IPS-18c (cell line): ENCODE results near the gene SCART1.
"Not testable (repeated sequence)": the region's sequence is repeated elsewhere in the genome, so short reads cannot be mapped to it uniquely, and the experiment has no call there.

Experiments
- H3K4me3 ChIP-seq: 2 replicates; pipeline ENCODE4 v1.7.0; 2013; ENCODE audit warnings: low read depth, mild to moderate bottlenecking, low read length, moderate library complexity; ENCODE audit not compliant: insufficient read depth
- H3K9me3 ChIP-seq: one replicate; pipeline ENCODE4 v1.6.1; 2013; ENCODE audit warnings: mild to moderate bottlenecking, low read length, moderate library complexity; ENCODE audit not compliant: control insufficient read depth, insufficient read depth

Gene SCART1

DNA sequence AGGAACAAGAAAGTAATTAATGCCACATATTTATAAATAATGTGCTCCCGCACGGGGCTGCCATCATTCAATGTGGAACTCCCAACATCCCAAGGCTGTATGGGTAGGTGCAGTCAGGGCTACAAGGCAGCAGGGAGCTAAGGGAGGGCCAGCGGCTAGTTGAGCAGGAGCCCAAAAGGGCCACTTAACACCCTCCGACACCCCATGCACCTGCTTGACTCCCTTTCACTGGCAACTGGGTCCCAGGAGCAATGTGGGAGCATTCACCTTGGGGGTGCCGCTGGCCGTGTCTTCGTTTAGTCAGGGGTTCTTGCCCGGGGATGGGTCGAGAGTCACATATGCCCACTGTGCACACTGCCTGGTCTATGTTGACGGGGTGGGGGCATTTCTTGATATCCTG is 27.9 kb downstream of the SCART1 start:
- no peak overlapping the region for H3K4me3 ChIP-seq
- peaks cover 2% of the 10 kb centered on the region for H3K9me3 ChIP-seq

DNA sequence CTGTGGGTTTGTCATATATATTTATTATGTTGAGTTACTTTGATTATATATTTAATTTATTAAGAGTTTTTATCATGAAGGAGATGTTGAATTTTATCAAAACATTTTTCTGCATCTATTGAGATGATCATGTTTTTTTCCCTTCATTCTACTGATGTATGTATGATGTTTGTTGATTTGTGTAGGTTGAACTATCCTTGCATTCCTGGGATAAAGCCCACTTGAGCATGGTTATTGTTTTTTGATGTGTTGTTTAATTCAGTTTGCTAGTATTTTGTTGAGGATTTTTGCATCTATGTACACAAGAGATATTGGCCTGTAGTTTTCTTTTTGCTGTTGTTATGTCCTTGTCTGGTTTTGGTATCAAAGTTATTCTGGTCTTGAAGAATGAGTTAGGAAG is 31.1 kb downstream of the SCART1 start:
- peaks cover 2% of the 10 kb centered on the region for H3K9me3 ChIP-seq

DNA sequence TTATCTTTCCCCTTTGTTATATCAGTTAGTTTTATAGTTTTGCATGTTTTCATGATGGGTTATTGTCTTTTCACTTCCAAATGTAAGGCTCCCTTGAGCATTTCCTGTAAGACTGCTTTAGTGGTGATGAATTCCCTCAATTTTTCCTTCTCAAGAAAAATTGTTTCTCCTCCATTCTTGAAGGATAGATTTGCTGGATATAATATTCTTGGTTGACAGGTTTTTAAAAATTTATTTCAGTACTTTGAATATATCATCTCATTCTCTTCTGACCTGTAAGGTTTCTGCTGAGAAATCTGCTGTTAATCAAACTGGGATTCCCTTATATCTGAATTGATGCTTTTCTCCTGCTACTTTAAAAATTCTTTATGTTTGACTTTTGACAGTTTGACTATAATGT is 33.3 kb downstream of the SCART1 start:
- Histone ChIP-seq H3K9me3 (no peaks in the 10 kb centered on the region), H3K4me3 (no peak overlapping the region)

More for the DNA sequence above, 31.1 kb downstream of the SCART1 start:
- no peak overlapping the region for H3K4me3 ChIP-seq

DNA sequence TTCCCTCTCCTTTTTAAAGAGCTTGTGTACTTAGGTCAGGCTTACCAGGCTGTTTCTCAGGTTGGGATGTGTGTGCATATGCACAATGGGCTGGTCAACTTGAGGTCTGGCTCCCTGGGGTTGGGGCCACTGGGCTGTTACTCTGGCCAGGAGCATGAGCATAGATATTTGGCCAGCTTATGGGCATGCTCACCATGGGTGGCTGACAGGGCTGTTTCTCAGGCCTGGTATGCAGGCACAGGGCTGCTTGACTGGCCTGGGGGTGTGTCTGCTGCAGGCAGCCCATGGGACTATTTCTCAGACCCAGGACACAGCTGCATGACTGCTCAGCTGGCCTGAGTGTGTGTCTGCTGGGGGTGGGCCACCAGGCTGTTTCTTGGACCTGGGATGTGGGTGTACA is 34.6 kb downstream of the SCART1 start:
- Histone ChIP-seq H3K9me3 (no peaks in the 10 kb centered on the region), H3K4me3 (no peak overlapping the region)

DNA sequence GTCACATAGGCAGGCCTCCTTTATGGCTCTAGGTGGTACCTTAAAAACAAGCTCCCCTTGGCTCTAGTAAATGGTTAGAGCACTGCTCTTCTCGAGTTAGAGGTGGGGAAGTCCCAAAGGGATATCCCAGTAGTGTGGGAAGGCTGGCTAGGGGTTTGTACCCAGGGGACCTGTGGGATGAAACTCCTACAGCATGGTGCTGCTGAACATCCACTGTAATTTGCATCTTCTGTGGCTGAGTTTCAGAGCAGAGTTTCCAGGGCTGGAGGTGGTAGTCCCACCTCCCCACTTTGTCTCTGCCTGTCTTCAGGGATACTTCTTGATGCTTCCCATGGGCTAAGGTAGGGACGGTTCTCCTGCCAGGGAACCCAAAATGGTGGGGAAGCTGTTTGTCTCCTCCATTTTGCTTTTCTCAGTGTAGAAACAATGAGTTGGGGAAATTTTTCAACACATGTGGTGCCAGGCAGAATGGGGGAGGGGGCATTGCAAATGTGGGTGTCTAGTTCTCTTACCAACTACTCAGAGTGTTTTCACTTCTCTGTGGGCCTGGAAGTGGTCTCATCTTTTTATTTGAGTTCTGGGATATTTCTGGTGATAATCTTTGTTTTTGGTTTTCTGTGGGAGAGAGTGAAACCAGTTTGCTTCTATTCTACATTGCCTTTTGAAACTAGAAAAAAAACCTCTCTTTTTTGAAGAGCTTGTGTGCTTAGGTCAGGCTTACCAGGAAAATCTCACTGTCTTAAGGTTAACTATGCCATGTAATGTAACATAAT is 36.3 kb downstream of the SCART1 start:
- Histone ChIP-seq H3K4me3 (no peak overlapping the region), H3K9me3 (peaks cover under 1% of the 10 kb centered on the region)

DNA sequence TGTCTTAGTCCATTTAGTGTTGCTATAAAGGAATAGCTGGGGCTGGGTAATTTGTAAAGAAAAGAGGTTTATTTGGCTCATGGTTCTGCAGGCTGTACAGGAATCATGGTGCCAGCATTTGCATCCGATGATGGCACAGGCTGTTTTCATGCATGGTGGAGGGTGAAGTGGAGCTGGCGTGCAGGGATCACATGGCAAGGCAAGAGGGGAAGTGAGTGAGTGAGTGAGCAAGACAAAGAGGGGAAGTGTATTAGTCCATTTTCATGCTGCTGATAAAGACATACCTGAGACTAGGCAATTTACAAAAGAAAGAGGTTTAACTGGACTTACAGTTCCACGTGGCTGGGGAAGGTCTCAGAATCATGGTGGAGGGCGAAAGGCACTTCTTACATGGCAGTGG is 39.8 kb downstream of the SCART1 start:
- H3K9me3 ChIP-seq, H3K4me3 ChIP-seq: not testable (repeated sequence)

DNA sequence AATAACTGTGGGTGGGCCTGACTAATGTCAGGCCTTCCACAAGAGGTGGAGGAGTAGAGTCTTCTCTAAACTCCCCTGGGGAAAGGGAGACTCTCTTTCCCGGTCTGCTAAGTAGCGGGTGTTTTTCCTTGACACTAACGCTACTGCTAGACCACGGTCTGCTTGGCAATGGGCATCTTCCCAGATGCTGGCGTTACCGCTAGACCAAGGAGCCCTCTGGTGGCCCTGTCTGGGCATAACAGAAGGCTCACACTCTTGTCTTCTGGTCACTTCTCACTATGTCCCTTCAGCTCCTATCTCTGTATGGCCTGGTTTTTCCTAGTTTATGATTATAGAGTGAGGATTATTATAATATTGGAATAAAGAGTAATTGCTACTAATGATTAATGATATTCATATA is 43.6 kb downstream of the SCART1 start:
- H3K4me3 ChIP-seq = not testable (repeated sequence)
- H3K9me3 ChIP-seq = peaks cover 14% of the 10 kb centered on the region

DNA sequence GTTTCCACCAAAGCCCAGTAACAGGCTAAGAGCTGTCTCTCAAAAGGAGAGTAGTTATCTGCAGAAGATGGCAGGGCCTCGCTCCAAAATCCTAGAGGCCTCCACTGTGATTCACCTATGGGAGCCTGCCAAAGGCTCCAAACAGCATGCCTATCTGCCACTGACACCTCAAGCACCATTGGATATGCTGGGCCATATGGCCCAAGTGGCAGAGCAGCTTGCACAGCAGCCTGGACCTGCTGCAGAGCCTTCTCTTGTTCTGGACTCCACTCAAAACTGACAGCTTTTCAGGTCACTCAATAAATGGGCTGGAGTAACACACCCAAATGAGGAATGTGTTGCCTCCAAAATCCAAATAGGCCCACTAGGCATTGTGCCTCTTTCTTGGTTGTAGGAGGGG is 45.4 kb downstream of the SCART1 start:
- peaks cover 14% of the 10 kb centered on the region for H3K9me3 ChIP-seq

DNA sequence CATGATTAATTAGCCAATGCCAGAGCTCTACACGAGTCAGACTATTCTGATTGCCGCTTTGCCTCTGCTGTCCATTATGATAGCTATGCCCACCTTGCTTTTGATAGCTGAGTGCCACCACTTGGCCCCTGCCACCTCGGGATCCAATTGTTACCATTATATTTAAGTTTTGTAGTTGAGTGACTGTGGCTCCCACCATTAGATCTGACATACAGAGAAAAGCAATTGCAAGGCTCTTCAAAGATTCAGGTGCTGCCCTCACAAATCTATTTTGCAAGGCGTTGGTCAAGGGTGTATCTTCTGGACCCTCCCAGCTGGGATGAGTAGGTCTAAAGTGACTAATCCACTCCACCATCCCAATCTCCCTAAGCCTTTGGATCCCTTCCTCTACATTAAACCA is 47.2 kb downstream of the SCART1 start:
- peaks cover 12% of the 10 kb centered on the region for H3K9me3 ChIP-seq

More for the DNA sequence above, 45.4 kb downstream of the SCART1 start:
- not testable (repeated sequence) for H3K4me3 ChIP-seq

DNA sequence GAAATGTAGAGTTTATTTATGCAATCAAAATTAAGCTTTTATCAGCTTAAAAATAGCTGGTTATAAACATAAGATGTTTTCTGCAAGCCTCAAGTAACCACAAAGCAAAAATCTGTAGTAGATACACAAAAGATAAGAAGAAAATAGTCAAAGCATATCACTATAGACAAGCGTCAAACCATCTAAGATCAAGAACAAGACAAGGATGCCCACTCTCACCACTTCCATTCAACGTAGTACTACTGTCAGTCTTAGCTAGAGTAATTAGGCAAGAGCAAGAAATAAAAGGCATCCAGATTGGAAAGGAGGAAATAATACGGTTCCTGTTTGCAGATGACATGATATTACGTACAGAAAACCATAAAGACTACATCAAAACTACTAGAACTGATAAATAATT is 56.0 kb downstream of the SCART1 start:
- Histone ChIP-seq H3K9me3 (no peaks in the 10 kb centered on the region), H3K4me3 (no peak overlapping the region)

More for the DNA sequence above, 47.2 kb downstream of the SCART1 start:
- H3K4me3 ChIP-seq = not testable (repeated sequence)

DNA sequence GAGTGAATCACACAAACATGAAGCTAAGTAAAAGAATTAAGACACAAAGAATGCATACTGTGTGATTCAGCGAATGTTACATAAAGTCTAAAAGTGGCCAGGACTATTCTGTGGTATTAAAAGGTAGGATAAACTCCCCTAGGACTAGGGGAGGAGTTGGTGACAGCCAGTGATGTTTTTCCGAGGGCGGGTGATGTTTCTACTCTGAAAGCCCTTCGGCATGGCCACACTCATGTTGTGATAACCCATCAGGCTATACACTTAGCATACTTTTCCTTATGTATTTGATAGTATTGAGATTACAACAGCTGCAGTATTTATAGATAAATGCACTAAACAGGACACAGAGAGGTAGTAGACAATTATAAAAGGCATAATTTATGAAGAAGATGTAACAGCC is 57.7 kb downstream of the SCART1 start:
- H3K9me3 ChIP-seq = peaks cover 3% of the 10 kb centered on the region
- H3K4me3 ChIP-seq = no peak overlapping the region

DNA sequence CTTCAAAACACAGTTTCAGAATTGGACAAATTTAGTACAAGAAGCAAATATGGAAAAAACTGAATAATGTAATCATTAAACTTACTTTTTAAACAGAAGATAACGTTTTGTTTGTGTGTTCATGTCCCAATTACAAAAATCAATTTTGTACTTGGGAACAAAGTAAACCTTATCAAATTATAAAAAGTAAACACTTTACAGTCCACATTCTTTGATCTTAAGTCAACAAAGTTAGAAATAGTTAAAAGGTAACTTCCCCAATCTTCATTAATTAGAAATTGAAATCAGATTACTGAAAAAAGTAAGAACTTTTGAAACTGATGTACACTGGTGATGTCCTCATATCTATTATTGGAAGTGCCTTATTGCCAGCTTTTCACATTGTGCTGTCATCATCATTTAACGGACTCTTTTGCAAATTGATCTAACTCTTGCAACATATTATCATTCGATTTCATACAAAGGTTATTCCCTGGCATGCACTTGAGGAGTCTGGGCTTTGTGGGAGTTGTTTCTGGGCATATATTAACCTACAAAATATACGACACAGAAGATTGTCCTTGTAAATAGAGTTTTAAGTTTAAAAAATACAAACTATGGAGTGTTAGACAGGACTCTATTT is 58.3 kb downstream of the SCART1 start:
- Histone ChIP-seq H3K9me3 (peaks cover 3% of the 10 kb centered on the region), H3K4me3 (no peak overlapping the region)

DNA sequence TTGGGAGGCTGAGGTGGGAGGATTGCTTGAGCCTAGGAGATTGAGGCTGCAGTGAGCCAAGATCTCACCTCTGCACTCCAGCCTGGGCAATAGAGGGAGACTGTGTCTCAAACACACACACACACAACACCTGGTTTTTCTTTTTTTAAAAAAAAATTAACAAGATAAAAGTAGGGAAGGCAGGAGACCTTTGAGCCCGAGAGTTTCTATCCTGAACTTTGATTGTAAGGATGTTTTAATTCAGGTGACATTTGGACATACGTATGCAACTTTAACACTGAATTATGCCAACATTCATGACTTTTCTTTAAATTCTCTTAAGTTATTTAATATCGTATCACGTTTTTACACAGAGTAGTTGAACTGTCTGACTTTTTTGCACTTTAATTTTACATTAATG is 61.7 kb downstream of the SCART1 start:
- H3K9me3 ChIP-seq = peaks cover 3% of the 10 kb centered on the region
- H3K4me3 ChIP-seq = no peak overlapping the region

DNA sequence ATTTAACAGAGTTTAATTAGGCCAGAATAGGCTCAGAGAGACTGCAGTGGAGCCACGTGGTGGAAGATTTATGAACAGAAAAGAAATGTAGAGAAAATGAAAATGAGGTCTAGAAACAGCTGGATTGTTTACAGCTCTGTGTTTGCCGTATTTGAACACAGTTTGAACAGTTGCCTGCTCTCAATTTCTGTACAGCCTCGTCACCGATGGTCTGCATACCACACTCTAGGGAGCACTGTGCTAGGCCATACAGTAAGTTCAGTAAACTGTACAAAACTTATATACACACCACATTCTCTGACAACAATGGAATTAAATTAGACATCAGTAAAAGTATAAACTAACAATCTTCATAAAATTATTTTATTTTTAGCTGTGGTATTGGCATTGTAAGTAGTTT is 62.3 kb downstream of the SCART1 start:
- Histone ChIP-seq H3K9me3 (peaks cover 3% of the 10 kb centered on the region), H3K4me3 (no peak overlapping the region)

DNA sequence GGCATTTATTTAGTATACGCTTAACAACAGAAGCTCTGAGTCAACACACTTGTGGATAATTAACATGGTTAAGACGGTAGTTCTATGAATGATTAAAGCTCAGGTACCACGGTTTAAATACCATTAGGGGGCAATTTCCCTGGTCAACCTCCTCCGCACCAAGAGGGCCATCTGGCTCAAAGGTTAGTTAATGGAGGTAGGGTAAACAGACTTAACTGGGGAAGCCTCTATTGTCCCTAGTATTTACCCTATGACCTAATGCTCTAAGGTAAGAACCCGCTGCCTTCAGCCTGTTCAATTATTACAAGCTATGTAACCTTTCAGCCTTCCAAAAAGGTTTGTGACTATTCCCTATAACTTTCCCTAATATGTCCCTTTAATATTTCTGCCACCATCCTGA is 64.8 kb downstream of the SCART1 start:
- H3K4me3 ChIP-seq, H3K9me3 ChIP-seq: not testable (repeated sequence)
